ENCODE results near the gene RABGGTB.
"Not testable (repeated sequence)": the region's sequence is repeated elsewhere in the genome, so short reads cannot be mapped to it uniquely, and the experiment has no call there.

Gene RABGGTB

GRCh38 chr1:75785983-75786853 is at the start of gene RABGGTB:
RABGGTB (plus strand) TSS chr1:75786256; CDS start chr1:75786272, 16 bp downstream.
- DNase-seq: peak; percentile 95

DNA sequence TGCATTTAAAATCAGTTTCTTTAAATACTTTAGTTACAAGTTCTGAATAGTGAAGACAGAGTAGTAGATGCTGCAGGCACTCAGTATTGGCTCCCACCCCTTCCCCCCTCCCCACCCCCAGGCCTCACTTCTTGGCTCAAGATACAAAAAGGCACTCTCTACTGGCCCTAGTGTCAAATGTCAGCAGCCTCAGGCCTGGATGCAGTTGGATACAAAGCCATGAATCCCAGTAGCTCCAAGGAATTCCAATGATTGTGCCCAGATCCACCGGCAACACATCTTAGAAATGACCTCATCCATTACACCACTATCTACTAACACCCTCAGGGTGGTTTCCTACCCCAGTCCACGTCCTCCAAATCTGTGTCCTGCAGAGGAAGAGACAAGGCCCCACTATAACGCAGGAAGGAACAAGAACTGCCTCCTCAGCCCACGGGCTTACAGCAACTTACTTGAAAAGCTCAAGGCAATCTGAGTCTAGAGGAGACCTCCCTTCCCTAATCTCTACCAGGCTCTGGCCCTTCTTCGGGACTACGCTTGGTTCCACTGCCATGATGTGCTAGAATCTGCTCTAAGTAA is 43.9 kb upstream of the RABGGTB start:
- DNase-seq: no peak

GRCh38 chr1:75745276-75745675 is 40.8 kb upstream of the RABGGTB start:
- no peak for DNase-seq

GRCh38 chr1:75757210-75757609 is 28.8 kb upstream of the RABGGTB start:
- DNase-seq: not testable (repeated sequence)

DNA sequence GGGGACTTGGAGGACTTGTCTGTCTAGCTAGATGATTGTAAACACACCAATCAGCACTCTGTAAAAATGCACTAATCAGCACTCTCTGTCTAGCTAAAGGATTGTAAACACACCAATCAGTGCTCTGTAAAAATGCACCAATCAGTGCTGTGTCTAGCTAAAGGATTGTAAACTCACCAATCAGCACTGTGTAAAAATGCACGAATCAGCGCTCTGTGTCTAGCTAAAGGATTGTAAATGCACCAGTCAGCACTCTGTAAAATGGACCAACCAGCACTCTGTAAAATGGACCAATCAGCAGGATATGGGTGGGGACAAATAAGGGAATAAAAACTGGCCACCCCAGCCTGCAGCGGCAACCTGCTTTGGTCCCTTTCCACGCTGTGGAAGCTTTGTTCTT is 27.5 kb upstream of the RABGGTB start:
- not testable (repeated sequence) for DNase-seq

GRCh38 chr1:75764057-75764655 is 21.9 kb upstream of the RABGGTB start:
- no peak for DNase-seq

- DNase-seq: no peak
Measured at GRCh38 chr1:75765697-75766355, 20.2 kb upstream of the RABGGTB start.

- no peak for DNase-seq
Measured at GRCh38 chr1:75768016-75768415, 18.0 kb upstream of the RABGGTB start.

GRCh38 chr1:75770761-75771160 is 15.3 kb upstream of the RABGGTB start:
- DNase-seq: no peak

DNA sequence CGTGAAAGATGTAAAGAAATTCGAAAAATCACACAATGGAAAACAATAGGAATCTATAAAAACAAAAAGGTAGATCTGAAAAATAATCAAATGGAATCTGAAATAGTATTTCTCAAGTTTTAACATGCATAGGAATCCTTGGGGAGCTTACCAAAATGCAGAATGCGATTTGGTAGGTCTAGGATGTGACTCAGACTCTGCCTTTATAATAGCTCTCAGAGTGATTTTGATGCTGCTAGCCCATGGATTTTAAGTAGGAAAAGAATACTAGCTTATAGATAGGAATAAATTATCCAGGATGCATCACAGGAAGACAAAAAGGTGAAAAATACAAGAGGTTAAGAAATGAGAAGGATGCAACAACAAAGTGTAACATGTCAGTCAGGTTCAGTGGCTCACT is 14.1 kb upstream of the RABGGTB start:
- no peak for DNase-seq

DNA sequence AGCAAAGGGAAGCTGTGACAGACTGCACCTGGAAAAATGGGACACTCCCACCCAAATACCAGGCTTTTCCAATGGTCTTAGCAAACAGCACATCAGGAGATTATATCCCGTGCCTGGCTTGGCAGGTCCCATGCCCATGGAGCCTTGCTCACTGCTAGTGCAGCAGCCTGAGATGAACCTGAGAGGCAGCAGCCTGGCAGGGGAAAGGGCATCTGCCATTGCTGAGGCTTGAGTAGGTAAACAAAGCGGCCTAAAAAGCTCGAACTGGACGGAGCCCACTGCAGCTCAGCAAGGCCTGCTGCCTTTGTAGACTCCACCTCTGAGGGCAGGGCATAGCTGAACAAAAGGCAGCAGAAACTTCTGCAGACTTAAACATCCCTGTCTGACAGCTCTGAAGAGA is 8.2 kb upstream of the RABGGTB start:
- not testable (repeated sequence) for DNase-seq

- not testable (repeated sequence) for DNase-seq
Measured at GRCh38 chr1:75778694-75779093, 7.4 kb upstream of the RABGGTB start.

- DNase-seq: not testable (repeated sequence)
Measured at GRCh38 chr1:75780183-75780582, 5.9 kb upstream of the RABGGTB start.

- not testable (repeated sequence) for DNase-seq
Measured at GRCh38 chr1:75783920-75784319, 2.1 kb upstream of the RABGGTB start.

DNA sequence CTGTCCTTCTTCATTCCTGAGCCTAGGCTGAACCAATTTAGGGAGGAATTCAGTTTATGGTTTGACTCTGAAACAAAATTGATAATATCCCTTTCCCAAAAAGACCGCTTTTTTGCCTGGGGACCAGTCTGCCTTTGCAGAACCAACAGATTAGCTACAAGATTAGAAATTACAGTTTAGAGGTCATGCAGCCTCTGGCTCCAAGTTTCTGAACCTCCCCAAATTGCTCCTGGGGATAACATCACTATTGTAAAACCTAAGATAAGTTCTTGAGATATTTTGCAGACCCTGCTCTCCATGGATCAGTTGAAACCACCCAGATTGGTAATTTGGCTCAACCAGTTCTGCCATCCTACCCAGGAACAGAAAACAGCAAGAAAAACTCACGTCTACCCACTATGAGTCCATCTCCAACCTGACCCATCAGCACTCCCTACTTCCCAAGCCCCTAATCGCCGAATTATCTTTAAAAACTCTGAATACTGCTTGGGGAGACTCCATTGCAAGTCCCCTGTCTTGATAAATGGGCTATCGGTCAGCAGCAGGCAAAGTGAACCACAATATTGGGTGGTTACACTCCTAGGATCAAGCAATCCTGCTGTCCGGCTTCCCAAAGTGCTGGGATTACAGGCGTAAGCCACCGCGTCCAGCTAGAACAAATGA is 605 bp upstream of the RABGGTB start:
- no peak for DNase-seq

- no peak for DNase-seq
Measured at GRCh38 chr1:75786901-75787493, 941 bp downstream of the RABGGTB start.

GRCh38 chr1:75787524-75787923 is 1.5 kb downstream of the RABGGTB start:
- DNase-seq: no peak

DNA sequence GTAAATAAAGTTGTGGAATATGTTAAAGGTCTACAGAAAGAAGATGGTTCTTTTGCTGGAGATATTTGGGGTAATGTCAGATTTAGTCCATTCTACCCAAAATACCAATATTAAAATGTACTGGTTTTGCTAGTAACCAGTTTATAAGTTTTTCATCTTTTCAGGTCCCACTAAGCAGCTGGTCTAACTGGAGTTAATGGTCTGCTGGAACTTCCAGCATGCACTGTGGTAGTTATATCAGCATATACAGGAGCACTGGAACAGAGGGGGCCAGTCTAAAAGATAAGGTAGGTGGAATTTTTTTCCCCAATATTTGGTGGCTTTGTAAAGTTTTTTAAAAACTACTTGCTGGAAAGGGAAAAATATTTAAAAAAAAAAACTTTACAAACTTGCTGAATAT is 3.9 kb downstream of the RABGGTB start:
- no peak for DNase-seq

GRCh38 chr1:75791022-75791421 is 5.0 kb downstream of the RABGGTB start:
- no peak for DNase-seq

- DNase-seq: no peak
Measured at GRCh38 chr1:75792091-75792490, 6.0 kb downstream of the RABGGTB start.

DNA sequence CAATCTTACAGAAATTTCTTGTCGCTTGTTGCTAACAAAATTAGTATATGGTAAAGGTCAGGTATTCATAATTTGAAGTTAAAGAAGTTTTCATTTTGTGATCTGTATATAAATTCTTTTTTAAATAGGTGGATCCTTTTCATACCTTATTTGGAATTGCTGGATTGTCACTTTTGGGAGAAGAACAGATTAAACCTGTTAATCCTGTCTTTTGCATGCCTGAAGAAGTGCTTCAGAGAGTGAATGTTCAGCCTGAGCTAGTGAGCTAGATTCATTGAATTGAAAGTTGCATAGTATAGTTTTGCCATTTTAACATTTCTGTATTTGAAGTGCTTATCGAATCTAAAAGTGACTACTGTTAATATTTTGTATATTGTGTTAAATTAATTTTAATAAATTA is 8.3 kb downstream of the RABGGTB start:
- no peak for DNase-seq

GRCh38 chr1:75795703-75796193 is 9.7 kb downstream of the RABGGTB start:
- no peak for DNase-seq

Measured in midbrain (tissue), 1 donor.